HG03045 (cell line): Measurements from ENCODE around the gene LSG1.
"Not testable (repeated sequence)": the region's sequence is repeated elsewhere in the genome, so short reads cannot be mapped to it uniquely, and the experiment has no call there.

Experiments
- ATAC-seq: cut with Tn5 transposase; IDR thresholded peaks from one replicate; pipeline ENCODE4 v1.9.1; 2021; ENCODE audit warnings: mild to moderate bottlenecking, moderate library complexity; ENCODE audit not compliant: unreplicated experiment

LSG1 gene

DNA sequence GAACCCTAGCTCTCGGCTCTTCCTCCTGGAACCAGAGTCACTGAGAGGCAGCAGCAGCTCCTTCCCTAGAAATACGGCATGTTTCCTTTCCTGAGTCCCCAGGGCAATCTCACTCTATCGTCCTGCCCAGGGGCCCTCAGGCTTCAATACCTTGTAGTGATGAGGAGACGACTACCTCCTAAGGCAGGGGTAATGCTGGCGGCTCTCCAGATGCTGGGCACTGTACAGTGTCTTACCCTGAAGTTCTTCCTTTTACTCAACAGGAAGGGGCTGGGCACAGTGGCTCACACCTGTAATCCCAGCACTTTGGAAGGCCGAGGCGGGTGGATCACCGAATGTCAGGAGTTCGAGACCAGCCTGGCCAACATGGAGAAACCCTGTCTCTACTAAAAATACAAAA is 52.2 kb downstream of the LSG1 start:
- no peak for ATAC-seq

DNA sequence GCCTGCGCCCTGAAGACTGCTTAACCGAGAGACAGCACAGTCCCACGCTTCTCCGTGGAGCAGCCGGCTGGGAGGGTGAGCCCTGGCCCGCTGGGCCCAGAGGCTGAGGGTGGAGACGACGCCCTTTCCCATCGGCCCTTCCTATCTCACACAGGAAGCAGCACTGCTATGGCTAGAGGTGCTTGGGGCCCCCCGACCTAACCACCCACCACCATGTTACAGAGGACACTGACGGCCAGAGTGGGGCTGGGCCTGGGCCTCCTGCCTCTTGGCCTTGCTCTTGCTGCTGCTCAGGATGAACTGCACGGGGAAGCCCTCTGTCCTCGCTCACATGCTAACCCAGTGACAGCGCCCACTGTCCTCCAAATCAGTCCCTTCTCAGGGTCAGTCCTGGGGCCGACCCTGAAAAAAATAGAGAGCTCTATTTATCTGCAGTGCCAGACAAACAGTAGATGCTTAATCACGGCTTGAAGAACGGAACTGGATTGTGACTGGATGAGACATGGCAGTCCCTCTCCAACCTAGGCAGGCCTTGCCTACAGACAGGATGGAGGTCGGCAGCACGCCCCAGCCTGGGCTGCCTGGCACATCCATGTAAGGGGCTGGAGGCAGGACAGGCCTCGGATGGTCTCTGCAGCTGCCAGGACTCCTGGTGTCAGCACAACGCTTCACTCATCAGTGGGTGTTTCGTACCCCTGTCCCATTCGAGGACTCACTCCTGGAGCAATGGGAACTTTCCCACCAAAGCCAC is 53.0 kb downstream of the LSG1 start:
- ATAC-seq: no peak

DNA sequence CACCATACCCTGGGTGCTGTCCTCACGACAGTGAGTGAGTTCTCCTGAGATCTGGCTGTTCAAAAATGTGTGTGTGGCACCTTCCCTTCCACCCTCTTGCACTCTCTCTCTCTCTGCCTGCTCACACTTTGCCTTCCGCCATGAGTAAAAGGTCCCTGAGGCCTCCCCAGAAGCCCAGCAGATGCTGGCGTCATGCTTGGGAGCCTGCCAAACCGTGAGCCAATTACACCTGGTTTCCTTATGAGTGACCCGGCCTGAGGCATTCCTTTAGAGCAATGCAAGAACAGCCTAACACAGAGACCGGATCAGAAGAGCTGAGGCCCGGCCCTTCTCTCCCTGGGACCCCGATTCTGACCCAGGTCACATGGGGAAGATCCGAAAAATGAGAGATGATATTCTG is 54.2 kb downstream of the LSG1 start:
- ATAC-seq: no peak

DNA sequence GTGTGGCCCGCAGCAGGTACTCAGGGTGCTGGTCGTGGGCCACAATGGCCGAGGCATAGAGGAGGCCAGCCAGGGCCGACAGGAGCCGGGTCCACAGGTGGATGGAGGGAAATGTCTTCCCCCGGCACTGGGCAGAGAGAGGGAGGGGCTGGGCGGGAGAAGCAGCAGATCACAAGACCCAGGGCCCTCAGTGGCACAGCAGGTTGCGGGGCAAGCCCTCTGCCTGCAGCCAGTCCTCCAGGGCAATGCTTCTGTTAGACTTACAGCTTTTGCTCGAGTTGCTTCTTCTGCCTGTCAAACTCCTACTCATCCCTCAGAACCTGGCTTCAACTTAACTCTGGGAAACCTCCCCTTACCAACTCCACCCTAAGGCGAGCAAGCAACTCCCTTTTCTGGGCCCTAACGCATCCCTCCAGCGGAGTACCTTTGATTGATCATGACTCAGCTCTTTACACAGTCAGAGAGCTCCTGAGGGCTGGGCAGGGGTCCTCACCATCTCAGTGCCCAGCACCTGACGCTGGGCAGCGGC is 54.8 kb downstream of the LSG1 start:
- no peak for ATAC-seq

DNA sequence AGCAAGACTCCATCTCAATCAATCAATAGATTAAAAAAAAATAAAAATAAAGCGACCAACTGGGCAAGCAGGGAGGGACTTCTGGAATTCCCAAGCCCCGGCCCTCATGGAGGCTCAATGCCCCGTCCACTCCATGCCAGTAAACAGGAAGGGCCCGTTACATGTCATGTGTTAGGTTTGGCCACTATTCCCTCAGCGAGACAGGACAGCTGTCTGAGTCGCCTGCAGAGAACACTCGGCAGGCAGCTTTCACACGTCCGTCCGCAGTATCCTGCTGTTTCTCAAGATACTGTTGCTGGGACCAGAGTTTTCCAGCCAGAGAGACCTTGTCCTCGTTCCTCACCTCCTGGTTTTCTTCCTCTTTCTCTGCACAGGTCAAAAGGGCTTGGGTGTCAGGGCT is 56.8 kb downstream of the LSG1 start:
- ATAC-seq: no peak

DNA sequence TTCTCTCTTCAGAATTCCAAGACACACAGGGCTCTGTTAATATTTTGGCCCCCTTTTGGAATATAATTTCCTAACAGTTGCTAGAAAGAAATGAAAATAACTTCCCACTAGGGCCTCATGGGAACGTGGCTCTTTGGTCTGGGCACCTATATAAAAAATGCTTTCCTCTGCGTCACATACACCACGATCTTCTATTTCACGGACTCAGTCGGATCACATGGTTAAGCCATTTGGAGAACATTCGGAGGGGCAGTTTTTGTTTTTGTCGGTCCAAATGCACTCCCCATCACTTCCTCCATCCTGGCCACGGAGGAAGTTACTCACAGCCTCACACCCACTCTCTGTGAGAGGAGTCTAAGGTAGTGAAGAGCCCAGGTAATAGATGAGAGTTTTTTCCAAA is 59.8 kb downstream of the LSG1 start:
- no peak for ATAC-seq

DNA sequence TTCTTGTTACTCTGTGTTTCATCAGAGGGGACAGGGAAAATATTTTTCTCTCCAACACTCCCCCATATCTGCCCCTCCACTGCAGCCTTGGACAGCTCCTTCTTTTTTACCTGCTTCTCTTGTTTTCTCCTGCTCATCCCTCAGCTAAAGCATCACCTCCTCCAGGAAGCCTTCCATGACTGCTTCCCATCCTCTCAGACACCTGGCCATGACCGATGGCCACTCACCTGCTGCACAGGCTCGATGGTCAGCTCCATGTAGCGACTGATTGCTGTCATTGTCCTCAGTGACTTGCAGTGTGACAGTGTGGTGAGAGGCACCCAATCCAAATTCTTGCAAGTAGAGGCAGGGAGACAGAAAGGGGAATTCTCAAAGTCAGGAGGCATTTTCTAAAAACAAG is 61.3 kb downstream of the LSG1 start:
- no peak for ATAC-seq

DNA sequence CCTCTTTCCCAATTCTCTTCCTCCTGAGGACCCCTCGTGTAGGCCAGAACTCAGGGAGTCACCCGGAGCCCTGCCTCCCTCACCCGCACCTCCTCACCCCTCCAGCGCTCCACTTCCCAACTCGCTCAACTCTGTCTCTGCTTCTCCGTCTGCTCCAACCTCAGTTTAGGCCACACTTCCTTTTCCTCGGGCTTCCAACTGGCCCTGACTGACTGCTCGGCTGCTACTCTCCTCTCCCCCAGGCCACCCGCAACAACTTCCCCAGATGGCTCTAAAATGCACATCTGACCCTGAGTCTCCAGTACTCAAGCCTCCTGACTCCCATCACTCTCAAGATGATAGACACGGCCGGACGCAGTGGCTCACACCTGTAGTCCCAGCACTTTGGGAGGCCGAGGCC is 62.4 kb downstream of the LSG1 start:
- no peak for ATAC-seq

DNA sequence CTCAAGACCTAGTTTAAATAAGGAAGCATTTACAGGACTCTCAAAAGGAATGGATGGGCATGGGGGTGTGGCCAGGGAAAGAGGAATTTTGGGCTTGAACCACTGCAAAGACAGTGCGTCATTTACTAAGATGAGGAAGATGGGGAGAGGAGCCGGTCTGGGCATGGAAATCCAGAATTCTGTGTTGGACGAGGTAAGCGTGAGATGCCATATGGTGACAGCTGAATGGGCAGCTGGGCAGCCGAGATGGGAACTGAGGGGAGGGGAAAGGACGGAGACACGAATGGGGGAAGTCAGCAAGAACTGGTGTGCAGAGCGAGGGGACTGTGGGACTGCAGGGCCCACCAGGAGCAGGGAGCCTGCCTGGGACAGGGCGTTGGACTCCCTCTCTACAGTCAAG is 63.0 kb downstream of the LSG1 start:
- no peak for ATAC-seq

DNA sequence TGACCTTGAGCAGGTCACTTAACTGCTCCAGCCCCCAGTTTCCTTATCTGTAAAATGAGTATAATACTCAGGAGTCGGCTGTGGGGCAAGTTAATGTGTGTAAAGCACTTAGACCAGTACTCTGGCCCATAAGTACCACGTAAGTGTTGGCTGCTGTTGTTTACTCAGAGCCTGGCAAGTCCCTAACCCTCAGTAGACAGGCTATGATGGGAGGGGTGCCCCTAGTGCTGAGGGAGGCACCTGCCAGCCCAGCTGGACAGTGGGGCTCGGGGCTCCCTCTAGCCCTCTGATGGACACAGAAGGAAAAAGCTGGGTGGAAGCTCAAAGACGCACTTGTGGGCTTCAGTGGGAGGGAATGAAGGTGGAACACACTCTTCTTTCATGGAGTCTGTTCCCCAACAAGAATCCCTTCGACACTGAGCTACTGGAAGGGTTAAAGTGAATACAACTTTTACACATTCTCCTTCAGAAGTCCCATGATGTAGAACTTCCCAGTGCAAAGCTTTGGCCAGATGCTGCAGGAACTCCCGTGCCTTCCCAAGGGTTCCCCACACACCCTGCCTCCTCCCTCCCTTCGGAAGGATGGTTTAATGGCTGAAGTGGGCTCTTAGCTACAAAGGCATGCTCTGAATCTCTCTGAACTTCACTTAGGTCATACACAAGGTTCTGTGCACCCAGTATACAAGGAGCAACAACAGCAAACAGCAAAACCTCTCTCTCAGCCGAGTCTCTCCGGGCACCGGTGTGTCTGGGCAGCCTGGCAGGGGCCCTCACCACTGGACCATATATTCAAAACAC is 64.2 kb downstream of the LSG1 start:
- no peak for ATAC-seq

DNA sequence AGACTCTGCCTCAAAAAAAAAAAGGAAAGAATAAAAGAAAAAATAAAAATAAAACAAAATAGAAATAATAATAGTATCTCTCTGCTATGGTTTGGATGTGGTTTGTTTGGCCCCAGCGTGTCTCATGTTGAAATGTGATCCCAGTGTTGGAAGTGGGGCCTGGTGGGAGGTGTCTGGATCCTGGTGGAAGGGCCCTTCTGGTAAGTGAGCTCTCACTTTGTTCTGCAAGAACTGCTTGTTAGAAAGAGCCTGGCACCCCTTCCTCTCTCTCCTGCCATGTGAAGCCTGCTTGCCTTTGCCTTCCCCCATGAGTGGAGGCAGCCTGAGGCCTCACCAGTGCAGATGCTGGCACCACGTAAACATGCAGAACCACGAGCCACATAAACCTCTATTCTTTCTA is 65.0 kb downstream of the LSG1 start:
- no peak for ATAC-seq

DNA sequence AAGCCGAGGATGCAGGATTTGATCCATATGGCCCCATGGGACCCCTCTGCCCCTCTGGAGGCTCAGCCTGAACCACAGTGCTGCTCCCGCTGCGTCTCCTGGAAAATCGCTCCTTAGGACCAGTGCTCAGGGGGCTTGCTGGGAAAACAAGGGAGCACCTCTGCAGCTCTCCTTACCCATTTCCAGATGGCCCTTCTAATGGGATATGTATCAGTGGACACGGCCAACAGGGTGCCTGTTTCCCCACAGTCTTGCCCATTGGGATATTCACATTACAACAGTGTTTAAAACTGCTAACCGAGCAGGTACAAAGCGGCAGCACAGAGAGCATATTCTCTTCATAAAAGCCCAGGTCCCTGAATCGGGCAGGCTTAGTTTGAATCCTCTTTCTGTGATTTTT is 65.8 kb downstream of the LSG1 start:
- no peak for ATAC-seq

DNA sequence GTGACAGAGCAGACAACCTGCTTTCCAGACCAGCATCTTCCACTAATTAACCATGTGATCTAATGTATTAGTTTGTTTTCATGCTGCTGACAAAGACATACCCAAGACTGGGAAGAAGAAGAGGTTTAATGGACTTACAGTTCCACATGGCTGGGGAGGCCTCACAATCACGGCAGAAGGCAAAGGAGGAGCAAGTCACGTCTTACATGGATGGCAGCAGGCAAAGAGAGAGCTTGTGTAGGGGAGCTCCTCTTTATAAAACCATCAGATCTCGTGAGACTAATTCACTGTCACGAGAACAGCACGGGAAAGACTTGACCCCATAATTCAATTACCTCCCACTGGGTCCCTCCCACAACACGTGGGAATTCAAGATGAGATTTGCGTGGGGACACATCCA is 66.7 kb downstream of the LSG1 start:
- ATAC-seq: not testable (repeated sequence)

DNA sequence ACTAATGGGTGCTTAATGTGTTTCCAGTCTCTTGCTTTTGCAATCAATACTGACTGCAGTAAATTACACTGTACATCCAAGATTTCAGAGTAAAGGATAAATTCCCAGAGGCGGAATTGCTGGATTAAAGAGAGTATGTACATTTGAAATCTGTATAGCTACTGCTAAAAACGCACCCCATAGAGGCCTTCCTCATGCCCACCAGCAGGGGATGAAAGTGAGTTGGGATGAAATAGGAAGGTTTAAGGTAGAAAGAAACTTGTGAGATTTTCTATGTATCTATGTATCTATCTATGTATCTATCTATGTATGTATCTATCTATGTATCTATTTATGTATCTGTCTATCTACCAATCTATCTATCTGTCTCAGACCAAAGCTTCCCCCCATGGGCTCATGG is 67.2 kb downstream of the LSG1 start:
- no peak for ATAC-seq

DNA sequence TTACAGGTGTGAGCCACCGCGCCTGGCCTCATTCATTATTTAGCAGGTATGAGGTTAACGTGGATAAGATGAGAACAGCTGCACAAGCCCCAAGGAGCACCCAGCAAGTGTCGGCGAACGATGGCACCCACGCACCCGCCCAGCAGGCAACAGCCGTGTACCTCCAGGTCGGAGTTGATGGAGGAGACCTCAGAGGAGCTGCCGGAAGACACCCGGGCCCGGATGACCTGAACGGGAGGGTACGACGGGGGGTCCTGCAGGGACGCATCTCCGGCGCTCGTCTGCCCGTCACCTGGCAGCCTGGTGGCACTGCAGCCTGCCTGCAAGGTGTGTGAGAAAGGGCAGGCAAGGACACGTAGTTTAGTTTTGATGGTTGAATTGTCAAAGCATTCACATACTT is 67.9 kb downstream of the LSG1 start:
- no peak for ATAC-seq

DNA sequence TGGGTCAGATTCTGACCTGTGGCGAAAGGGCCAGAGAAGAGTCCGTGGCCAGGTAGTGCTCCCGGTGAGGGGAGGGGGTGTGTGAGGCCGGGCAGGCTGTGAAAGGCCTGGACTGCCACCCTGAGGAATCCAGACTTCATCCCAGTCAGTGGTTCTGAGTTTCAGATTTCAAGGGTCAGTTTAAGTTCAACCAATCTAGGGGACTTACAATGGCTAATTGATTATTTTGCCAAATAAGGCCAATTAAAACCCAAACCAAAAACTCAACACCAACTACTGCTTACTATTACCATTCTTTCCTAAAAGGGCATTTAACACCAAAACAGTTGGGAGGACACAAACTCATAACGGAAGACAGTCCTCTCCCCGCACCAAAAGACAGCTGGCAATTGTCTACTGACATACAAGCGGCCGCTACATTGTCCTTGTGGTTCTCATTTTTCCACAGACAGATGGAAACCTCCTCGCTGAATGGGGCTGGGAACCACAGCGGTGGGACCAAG is 69.3 kb downstream of the LSG1 start:
- ATAC-seq: no peak

DNA sequence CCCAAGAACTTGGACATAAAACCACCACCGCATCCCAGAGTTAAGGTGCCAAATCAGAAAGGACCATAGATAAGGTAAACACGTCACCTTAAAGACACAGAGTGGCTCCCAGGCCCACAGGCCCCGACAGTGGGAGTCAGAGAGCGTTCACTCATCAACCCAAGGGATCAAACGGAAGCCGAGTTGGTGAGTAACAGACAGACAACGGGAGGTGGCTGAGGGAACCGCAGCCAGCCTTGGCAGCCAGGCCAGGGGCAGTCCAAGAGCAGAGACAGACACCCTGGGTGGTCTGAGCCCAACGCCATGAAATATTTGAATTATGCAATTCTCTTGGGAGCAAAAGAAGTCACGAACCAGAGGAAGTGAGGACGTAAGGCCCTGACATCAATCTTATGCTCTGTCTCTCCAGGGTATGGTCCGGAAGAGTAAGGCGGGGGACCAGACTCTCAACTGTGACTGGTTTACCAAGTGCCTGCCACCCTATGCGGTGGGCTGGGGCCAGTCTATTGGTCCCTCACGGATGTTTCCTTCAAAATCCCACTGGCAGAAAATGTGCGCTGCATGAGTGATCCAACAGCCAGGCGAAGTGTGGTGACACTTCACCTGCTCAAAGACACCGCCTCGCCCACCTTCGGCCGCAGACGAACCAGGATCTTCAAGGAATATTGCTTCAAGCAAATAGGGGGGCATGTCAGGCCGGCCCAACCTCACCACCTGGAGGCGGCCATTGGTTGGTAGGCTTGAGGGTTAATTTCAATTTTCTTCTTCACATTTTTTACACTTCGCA is 73.0 kb downstream of the LSG1 start:
- no peak for ATAC-seq

DNA sequence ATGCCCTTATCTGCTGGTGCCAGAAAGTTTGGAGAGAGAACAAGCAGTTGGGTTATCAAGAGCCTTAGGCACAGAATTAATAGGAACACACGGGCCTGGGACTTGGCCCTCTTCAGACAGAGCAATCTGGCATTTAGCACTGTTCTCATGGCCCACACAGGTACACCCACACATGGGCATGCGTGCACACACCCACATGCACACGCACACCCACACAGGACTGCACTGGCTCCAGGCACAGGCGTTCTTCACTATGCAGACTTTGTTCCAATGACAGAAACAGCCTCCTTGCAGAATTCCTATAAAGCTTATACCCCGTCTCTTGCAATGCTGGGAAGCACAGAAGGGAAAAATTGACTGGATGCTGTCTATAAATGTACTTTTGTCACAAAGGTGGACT is 75.1 kb downstream of the LSG1 start:
- no peak for ATAC-seq

DNA sequence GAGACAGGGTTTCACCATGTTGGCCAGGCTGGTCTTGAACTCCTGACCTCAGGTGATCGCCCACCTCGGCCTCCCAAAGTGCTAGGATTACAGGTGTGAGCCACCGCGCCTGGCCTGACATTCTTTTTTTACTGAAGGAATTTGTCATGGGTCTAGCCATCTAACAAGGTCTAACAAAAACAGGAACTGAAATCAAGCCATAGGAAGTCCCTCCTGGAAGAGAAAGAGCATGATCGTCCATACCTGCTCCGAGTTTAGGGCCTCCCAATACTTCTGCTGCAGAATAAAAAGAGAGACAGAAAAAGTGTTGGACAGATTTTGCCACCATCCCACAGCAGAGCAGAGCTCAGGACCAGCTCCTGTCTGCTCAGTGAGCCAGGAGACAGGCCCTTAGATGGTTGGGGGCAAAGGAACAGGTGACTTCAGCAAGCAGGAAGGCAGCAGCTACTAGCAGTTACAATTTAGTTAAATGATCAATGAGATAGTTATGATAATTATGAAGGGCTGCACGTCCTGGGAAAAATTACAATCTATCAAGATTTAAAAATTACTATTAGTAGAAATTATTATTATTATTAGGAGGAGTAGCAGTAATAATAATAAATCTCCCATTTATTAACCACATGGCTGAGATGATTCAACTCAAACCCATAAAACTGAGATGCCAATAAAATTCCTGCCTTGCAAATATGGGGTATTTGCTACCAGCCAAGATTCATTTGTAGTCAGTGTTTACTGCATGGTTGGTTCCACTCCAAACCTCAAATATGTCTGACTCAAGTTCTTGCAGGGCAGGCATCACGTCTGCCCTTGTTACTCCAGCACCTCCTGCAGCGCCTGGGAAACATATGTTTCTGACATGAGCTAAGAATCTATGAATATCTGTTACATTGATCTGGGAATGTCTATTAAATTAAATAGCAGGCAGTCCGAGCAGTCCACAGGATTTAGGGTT is 78.9 kb downstream of the LSG1 start:
- ATAC-seq: no peak
